Stimulated activated CD4-positive, alpha-beta T cell treated with anti-CD3 and anti-CD28 coated beads, Interleukin-15, amount 100 ng/mL, for 24 hours (primary cell): Measurements from ENCODE around the gene IER2.
A peak's percentile ranks its signal among the peaks of the same experiment; 100 is the strongest.

ENCODE experiments used
- DNase-seq: peaks from one replicate; pipeline ENCODE4 v3.0.0-alpha.2; 2020

The IER2 gene

DNA sequence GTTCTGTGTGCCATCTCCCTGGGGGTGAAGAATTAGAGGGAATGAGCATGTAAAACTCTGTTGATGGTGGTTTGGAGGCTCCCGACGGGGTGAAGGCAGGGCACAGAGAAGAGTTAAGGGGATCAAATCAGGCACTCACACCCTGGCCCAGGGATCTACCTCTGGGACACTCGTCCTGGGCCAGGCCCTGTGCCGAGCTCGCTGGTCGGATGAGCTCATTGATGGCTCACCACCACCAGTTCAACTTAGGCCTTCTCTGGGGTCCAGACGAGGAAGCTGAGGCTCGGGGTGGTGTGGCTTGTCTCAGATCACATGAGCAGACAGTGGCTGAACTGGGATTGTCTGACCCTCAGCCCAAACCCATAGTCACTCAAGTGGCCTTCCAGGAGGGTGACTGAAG lies 30.6 kb upstream of the IER2 start:
- DNase-seq, result no peak

- DNase-seq, result no peak
These were observed 30.2 kb upstream of the IER2 start for GRCh38 chr19:13120031-13120430.

- no peak for DNase-seq
These were observed 29.4 kb upstream of the IER2 start for GRCh38 chr19:13120817-13121216.

GRCh38 chr19:13121551-13122274 lies 28.5 kb upstream of the IER2 start:
- no peak for DNase-seq

GRCh38 chr19:13122275-13122878 lies 27.8 kb upstream of the IER2 start:
- no peak for DNase-seq

GRCh38 chr19:13122980-13123957 lies 26.9 kb upstream of the IER2 start:
- no peak for DNase-seq

GRCh38 chr19:13127051-13127450 lies 23.2 kb upstream of the IER2 start:
- DNase-seq, result no peak

DNA sequence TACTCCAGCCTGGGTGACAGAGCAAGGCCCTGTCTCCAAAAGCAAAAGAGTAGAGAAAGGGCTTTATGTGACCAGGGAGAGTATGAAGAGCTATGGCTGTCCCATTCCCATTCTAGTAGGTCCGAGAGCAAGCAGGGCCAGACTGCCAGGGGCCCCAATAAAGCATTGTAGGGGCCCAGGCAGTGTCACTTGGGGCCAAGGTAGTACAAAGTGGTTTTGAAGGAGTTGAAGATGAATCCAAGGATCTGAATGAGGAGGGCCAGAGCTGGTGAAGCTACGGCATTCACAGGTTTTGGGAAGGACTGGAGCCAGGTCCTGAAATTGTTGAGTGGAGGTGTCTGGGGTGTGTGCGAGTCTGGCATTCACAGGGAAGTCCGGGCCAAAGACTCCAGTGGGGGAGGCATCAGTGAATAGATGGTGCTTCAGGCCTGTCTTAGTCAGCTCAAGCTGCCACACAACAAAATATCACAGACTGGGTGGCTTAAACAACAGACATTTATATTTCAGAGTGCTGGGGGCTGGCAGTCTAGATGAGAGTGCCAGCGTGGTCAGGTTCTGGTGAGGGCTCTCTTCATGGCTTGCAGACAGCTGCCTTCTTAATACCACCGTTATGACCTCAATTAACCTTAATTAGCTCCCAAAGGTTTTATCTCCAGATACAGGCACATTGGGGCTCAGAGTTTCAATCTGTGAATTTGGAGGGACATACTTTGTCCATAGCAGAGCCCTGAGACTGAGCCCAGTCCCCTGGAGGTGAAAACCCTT lies 22.2 kb upstream of the IER2 start:
- DNase-seq, result no peak

DNA sequence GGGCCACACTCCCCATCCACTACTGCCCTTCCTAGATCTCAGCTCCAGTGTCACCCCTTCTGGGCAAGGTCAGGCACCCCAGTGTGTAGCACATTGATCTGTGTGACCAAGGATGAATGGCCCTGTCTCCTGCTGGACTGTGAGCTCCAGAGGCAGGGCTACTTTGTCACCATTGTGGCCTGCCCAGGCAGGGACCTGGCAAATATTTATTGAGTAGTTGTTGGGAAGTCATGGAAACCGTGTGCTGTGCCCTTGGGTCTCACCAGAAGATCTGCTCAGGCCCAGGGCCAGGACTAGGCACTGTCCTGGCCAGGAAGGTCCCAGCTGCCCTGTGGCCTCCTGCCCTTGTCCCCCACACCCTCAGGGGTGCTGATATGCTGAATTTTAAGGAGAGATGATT lies 21.6 kb upstream of the IER2 start:
- no peak for DNase-seq

GRCh38 chr19:13129384-13129783 lies 20.8 kb upstream of the IER2 start:
- no peak for DNase-seq

- no peak for DNase-seq
These were observed 19.2 kb upstream of the IER2 start for GRCh38 chr19:13130886-13131490.

DNA sequence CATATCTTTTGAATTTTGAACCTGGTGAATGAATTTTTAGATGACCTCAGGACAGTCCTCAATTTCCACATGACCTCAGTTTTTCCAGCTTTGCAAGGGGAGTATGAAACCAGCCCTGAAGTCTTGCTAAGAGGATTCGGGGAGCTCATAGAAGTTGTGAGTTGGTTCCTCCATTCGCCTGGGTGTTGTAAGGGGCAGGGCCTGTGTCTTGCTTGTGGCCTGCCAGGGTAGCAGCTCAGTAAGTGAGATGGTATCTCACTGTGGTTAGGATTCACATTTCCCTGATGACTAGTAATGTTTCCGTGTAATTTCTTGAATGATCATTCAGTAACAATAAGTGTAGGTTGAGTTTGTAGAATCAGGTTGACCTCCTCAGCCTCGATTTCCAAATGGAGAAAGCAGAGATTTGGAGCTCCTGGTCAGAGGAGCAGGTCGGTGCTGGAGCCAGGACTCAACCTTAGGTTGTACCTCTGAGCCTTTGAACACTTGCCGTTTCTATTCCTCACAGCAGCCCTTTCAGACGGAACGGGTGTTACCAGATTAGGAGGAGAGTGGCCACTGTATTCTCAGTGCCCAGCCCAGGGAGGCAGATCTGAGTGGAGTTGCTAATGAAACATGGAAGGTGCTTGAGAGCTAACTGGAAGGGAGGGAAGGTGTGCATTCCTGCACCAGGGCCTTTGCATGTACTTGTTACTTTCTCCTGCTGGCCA lies 17.6 kb upstream of the IER2 start:
- DNase-seq, result peak; percentile 83

DNA sequence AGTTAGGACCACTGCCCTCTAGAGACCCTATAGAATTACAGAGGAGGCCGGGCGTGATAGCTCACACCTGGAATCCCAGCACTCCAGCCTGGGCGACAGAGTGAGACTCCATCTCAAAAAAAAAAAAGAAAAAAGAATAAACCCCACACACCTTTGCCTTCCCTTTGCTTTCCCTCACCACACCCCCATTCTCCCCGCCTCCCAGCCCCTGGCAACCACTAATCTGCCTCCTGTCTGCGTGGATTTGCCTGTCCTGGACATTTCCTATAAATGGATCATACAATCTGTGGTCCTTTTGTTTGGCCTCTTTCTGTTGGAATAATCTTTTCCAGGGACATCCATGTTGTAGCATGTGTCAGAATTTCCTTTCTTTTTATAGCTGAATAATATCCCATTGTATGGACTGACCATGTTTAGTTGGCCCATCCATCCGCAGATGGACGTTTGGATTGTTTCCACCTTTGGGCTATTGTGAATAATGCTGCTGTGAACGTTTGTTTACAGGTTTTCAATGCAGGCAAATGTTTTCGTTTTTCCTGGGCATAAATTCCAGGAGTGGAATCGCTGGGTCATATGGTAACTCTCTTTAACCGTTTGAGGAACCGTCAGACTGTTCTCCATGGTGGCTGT lies 16.9 kb upstream of the IER2 start:
- no peak for DNase-seq

GRCh38 chr19:13134626-13135025 lies 15.6 kb upstream of the IER2 start:
- no peak for DNase-seq

DNA sequence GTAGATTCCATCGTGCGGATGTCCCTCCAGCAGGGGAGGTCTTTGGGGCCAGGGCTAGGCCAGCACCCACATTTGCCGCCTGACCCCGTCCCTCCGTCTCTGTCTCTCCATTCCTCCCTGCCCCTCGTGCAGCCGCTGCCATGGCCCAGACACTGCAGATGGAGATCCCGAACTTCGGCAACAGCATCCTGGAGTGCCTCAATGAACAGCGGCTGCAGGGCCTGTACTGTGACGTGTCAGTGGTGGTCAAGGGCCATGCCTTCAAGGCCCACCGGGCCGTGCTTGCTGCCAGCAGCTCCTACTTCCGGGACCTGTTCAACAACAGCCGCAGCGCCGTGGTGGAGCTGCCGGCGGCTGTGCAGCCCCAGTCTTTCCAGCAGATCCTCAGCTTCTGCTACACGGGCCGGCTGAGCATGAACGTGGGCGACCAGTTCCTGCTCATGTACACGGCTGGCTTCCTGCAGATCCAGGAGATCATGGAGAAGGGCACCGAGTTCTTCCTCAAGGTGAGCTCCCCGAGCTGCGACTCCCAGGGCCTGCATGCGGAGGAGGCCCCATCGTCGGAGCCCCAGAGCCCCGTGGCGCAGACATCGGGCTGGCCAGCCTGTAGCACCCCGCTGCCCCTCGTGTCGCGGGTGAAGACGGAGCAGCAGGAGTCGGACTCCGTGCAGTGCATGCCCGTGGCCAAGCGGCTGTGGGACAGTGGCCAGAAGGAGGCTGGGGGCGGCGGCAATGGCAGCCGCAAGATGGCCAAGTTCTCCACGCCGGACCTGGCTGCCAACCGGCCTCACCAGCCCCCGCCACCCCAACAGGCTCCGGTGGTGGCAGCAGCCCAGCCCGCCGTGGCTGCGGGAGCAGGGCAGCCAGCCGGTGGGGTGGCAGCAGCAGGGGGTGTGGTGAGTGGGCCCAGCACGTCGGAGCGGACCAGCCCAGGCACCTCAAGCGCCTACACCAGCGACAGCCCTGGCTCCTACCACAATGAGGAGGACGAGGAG lies 14.8 kb upstream of the IER2 start:
- DNase-seq, result no peak

DNA sequence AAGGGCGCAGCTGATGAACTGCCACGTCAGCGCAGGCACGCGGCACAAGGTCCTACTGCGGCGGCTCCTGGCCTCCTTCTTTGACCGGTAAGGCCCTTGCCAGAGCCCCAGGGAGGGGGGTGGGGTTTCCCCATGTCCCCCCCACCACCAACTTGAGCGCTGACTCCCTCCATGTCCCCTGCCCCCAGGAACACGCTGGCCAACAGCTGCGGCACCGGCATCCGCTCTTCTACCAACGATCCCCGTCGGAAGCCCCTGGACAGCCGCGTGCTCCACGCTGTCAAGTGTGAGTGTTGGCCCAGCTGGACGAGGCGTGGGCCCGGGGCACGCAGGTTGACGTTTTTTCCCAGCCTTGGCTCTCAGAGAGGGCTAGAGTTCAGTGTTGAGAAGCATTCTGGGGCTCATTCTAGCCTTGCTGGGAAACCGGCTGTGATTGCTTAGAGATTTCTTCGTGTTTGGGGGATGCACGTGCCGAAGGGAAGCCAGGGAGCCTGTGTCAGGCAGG lies 12.9 kb upstream of the IER2 start:
- DNase-seq, result no peak

GRCh38 chr19:13138171-13138915 lies 11.9 kb upstream of the IER2 start:
- DNase-seq, result no peak

DNA sequence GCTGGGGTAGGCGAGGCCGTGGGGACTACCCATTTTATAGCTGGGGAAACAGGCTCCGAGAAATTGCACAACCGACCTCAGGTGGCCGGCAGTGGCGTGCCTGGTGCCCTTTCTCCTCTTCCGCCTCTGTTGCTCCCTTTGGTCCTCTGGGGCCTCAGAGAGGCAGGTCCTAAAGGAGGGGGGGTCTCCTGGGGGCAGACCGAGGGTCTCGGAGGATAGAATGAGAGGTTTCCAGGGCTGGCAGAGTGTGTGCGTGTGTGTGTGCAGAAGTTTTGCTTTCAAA lies 11.4 kb upstream of the IER2 start:
- no peak for DNase-seq

GRCh38 chr19:13139633-13140311 lies 10.4 kb upstream of the IER2 start:
- no peak for DNase-seq
